DMS114 treated with DMSO at 0.1 percent for 48 hours (cell line): ENCODE measurements around the gene GATAD2A.
"Not testable (repeated sequence)": the region's sequence is repeated elsewhere in the genome, so short reads cannot be mapped to it uniquely, and the experiment has no call there.

ENCODE experiments used
- DNase-seq: peaks from one replicate; lab custom pipeline; 2025; ENCODE audit not compliant: unreplicated experiment; lab: John Stamatoyannopoulos, UW

GATAD2A gene

DNA sequence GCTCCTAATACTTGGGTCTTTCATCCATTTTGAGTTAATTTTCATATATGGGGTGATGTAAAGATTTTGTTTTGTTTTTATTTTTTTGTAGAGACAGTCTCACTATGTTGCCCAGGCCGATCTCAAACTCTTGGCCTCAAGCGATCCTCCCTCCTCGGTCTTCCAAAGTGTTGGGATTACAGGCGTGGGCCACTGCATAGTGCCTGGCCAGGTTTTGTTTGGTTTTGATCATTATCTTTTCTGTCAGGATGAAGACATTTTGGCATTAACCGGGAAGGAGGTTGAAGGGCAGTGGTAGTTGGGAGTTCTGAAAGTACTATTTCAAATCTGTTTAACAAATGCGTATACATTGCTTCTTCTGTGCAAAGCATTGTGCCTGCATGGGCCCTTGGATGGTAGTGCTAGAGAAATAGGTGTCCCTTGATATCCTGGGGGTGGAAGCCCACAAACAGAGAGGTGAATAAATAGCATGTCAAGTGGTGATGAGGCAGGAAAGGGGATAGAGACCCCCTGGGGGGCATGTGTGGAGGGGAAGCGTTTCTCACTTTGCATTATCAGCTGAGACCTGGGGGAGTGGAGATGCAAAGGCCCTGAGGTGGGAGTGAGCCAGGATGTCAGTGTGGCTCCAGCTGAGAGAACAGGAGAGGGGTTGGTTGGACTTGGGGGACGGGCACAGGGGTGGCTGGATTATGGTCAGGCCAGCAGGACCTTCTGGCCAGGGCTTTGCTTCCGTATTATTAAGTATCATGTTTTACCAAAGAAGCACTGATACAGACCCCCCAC lies 41.4 kb downstream of the GATAD2A start:
- DNase-seq: no peak

DNA sequence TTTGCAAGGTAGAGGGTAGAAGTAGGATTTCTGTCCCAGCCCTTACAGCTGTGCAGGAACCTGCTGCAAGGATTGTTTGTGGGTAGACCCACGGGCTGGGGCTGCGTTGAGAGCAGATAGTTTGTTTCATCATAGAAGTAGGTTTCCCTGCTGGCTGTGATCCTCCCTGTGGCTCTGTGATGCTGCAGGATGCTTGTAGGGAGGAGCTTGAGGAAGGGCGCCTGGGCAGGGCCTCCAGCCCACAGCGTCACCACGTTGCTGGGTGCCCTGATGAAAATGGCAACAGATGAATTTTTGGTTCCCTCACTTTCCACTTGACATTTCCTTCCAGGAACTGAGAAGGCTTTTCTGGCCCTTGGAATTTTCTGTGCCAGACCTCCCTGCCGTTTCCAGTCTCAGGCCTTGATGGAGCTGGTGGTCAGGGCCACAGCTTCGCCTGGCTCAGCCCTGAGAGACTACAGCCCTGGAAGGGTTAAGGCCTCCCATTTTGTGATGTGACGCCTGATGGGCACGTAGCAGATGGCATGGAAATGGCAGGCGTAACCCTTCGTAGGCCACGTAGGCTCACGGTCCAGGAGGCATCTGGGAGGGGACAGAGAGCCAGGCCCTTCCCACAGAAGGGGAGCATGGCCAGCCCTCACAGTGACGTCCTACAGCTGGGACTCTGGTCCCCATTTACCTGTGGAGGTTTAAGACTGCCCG lies 42.2 kb downstream of the GATAD2A start:
- no peak for DNase-seq

DNA sequence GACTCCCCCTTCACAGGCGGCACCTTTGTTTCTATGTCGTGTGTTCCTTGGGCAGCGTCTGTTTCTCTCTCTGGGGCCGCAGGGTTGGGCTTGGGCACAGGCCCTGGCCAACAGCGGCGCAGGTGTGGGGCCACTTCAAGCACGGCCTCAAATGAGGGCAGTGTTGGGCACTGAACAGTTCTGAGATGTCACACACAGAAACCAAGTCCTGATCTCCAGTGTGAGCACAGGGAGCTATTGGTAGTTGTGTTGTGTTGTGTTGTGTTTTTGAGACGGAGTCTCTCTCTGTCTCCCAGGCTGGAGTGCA lies 42.7 kb downstream of the GATAD2A start:
- no peak for DNase-seq

DNA sequence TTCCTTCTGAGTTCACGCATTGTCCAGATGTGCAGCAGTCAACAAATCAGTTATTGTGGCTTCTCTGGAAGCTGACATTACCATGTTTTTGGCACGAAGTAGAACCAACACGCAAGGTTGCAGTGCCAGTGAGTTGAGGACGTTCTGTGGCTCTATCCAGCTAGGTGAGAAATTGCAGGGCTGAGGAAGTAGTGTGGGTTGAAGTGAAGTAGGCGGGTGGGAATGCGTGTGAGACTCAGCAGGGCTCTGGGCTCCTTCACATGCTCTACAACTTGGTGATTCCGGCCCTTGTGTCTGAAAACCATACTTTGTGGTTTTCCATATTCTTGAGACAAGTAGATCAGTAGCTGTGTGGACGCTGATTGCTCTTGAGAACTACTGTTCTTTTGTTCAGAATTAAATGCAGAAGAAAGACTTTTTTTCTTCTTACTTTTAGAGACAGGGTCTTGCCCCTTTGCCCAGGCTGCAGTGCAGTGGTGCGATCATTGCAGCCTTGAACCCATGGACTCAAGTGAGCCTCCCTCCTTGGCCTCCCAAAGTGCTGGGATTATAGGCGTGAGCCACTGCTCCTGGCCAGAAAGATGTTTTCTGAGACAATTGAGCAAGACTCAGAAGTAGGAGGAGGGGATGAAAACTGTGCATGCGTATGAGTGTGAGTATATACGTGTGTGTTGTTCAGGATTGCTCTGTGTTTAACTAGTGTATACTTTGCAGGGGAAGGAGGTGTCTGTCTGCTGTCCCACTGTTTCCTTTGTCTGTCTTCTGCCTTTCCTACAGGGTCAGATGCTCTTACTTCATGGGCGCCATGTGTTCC lies 46.2 kb downstream of the GATAD2A start:
- DNase-seq: no peak

DNA sequence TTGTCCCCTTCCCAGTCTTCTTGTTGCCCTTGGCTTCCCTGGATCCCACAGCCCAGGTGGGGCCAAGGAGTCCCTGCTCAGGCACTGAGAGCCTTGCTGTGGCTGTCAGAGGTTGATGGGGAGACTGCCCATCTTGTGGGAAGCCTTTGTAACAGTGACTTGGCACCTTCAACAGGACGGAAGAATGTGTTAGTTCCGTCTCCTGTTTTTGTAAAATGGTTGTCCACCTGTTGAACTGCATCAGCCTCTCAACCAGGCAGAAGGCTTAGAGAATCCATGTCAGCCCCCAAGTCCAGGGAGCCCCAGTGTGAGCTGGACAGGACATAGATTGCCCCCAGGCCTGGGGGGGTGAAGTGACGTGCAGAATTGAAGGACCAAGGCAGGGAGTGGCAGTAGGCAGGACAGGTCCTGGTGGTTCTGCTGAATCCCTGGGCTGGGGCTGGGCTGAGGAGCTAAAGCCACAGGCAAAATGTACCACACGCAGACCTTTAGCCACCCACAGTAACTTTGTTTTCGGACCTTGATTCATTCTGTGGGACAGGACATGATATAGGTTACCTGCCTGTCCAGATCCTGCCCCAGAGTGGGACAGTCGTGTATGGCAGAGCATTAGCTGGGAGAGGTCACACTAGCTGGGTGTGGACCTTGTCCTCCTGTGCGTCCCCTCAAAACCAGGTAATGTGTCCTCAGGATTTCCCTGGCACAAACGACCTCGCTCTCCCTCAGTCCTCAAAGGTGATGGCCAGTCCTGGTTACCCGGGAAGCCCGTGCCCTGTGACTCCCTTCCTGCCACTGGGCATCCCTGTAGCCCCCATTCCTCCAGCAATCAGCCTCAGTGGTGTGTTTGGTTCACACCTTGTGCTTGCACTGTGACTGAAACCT lies 47.0 kb downstream of the GATAD2A start:
- no peak for DNase-seq

DNA sequence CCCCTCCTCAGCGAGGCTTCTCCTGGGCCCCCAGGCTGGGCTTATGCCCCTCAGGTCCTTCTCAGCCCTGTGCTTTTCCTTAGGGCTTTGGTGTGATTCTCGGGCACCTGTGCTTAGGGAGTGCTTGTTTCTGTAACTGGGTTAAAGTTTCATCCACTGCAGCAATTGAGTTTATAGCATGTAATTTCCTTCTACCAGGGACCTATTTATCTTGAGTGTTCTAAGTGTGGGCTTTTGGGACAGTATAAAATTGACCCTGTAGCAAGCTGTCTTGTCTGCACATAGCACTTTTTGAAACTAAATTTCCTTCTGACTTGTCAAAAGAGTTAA lies 47.6 kb downstream of the GATAD2A start:
- DNase-seq: no peak

DNA sequence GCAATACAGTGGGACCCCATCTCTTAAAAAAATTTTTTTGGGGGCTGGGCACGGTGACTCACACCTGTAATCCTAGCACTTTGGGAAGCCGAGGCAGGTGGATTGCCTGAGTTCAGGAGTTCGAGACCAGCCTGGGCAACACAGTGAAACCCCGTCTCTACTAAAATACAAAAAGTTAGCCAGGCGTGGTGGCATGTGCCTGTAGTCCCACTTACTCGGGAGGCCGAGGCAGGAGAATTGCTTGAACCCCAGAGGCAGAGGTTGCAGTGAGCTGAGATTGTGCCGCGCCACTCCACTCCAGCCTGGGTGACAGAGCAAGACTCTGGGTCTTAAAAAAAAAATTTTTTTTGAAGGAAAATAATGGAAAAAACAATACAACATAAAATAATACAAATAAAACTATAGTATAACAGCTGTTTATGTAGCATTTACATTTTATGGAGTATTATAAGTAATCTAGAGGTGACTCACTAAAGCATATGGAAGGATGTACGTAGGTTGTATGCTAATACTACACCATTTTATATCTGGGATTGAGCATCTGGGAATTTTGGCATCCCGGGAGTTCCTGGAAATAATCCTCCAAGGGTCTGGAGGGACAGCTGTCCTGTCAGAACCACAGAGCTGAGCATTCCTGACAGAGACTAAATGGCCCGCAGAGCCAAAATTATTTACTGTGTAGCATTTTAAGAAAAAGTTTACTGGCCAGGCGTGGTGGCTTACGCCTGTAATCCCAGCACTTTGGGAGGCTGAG lies 49.9 kb downstream of the GATAD2A start:
- not testable (repeated sequence) for DNase-seq

DNA sequence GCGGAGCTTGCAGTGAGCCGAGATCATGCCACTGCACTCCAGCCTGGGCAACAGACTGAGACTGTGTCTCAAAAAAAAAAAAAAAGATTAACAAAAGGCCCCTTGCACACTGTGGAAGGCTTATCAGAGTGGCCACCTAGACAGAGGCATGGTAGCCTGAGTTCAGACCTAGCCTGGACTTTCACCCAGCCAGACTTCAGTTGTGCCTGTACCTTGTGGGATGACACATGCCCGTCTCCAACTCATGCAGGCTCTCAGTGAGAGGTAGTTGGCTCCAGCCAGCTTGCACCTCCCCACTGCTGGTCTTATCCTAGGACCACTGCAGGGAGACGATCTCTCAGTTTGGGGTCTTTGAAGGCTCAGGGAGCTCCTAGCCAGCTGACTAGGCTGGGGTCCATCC lies 52.2 kb downstream of the GATAD2A start:
- no peak for DNase-seq

DNA sequence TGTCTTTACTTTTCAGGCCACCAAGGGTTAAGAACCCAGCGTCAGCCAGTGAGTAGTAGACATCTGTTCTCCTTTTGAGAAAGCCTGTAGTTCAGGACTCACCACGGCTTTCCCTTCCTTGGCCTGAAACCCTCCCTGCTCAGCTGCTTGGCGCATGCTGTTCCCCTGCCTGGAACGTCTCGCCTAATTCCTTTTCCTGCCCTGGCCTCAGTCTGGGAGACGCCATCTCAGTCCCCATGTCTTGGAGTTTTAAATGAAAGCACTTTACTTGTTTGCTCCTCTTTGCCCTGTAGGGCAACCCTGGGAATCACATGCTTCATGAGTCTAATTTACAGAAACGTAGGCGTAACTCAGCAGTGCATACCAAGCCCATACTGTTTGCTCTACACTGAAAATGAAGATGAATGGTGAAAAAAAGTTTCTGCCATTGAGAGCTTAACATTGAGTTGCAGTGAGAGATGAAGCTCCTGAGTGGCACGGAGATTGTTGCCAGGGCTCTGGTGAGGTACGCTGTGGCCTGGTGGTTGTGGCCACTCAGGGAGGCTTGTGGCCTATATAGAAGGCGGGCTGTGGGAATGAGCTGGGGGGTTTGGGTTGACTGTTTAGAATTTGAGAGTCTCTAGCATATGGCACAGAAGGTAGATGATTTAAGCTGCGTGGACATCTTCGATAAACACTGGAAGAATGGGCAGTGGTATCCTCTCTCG lies 52.8 kb downstream of the GATAD2A start:
- DNase-seq: no peak

DNA sequence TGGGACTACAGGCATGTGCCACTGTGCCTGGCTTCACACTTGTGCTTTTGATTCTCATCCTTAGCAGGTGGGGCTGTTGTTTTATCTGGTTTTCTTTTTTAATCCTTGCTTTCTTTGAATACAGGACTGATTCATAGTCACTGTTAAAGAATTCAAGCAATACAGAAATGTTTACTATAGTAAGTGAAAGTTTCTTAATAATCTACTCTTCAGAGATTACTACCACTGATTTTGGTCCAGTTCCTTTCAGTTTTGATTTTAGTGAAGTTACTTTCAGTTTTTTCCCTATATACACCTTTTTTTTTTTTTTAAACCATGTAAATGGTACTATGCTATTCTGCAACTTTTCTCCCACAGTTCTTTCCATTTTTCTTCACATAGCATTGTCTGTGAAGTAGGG lies 53.6 kb downstream of the GATAD2A start:
- no peak for DNase-seq

DNA sequence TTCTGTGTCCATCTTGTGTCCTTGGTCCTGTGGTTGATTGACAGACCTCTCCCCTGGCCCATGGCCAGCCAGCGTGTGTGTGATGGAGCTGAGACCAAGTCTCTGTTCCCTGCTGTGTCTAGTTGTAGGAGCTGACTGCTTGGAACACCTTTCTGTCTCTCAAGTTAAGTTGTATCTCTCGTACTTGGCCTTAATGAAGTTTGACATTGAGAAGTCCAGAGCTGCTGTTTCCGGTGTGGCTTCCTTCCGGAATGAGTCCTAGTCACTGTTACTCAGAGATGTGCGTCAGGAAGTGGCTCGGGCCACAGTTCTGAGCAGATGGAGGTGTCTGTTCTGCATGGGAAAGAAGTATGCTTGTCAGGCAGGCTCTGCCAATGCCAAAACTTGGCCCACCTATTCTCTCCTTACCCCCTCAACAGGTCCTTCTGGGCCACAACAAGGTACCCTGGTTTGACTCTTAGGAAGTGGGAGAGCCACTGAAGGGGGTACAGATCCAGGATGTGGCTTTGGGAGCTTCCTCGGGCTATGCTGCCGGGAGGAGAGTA lies 54.3 kb downstream of the GATAD2A start:
- DNase-seq: no peak

DNA sequence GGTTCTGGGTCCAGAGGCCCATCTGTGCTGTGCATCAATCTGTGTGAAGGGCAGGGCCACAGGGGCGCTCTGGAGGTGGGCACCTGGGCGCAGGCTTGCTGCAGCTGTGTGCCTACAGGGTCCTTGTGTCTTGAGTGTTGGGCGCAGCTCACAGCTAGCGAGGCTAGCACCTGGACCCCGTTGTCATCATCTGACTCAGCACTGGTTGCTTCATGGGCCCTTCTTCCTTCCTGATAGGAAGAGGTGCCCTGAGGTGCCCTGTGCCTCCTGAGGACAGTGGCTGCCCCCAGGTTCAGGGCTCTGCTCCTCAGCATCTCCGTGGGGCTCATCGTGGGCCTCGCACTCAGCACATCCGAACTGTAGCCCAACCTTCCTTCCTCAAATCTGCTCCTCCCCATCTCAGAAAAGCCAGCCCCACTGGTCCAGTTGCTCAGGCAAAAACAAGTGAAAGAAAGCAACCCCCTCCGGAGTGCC lies 54.8 kb downstream of the GATAD2A start:
- DNase-seq: no peak

DNA sequence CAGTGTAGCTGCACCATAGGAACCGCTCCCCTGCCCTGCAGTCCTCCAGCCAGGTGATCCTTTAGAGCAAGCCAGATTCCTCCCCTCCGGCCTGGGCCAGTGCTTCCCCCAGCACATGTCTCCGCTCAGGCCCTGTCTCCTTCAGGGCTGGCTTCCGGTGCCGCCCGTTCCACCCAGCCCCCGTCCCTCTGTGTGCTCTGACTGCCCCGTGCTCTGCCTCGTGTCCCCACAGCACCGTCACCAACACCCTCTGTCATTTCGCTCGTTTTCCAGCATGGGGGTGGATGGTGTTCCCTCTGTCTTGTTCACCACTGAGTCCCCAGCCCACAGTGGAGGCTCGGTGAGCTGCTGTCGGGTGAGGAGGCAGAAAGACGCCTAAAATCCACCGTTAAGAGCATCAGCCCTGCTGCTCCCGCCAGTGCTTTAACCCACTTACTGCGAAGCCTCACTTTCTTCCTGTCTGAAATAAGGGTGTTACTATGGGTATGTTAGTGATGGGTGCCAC lies 55.3 kb downstream of the GATAD2A start:
- no peak for DNase-seq

DNA sequence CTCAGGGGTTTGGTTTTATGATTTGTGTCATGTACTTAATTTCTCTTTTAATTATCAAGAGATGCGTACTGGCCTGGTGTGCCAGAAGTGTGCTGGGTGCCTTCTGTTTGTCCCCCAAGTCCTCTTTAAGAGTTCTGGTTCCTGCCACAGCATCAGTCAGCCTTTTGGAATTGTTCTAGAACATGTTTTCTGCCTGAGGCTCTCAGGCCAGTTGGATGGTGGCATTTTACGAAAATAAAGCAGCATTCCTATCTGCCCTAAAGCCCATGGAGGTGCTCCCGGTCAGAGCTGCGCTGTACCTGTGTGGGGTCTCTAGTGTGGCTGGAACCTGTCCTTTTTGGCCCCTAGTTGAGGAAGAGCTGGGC lies 55.8 kb downstream of the GATAD2A start:
- DNase-seq: no peak

DNA sequence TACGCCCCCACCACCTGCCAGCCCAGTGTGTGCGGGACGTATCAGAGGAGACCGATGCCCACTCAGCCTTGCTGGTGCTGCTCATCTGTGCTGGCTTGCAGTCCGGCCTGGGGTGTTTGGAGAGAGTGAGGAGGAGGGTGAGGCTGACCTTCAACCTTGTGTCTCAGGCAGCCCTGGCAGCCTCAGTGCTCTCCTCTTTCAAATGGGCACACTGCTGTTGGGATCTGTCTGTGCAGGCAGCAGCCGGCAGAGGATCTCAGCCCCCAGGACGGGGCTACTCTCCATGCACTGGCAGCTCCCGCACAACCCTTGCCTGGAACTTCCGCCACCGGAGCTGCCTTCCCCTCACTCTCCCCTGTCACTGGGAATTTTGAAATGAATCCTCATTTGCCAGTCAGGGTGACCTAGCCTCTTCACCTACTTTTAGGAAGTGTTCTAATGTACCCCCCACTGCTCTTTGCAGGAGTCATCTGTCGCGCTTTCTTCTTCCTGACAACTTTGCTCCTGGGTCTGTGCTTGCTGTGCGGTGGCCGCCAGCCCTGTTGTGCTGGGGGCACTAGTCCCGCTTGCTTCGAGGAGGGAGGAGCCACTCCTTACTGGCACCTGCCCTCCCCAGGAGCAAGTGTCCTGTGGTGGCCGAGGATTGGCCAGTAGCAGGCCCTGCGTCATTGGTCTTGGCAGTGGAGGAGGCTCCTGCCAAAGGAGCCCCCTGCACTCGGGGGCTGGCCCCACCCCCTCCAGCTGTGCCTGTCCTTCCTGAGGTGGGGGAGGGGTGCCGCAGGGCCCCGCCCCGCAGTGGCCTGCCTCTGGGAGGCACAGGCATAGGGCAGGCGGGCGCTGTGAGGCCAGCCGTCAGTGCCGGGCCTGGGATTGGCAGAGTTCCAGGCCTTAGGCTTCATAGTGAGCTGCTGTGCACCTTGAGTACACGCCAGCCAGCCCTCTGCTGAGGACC lies 56.5 kb downstream of the GATAD2A start:
- no peak for DNase-seq

DNA sequence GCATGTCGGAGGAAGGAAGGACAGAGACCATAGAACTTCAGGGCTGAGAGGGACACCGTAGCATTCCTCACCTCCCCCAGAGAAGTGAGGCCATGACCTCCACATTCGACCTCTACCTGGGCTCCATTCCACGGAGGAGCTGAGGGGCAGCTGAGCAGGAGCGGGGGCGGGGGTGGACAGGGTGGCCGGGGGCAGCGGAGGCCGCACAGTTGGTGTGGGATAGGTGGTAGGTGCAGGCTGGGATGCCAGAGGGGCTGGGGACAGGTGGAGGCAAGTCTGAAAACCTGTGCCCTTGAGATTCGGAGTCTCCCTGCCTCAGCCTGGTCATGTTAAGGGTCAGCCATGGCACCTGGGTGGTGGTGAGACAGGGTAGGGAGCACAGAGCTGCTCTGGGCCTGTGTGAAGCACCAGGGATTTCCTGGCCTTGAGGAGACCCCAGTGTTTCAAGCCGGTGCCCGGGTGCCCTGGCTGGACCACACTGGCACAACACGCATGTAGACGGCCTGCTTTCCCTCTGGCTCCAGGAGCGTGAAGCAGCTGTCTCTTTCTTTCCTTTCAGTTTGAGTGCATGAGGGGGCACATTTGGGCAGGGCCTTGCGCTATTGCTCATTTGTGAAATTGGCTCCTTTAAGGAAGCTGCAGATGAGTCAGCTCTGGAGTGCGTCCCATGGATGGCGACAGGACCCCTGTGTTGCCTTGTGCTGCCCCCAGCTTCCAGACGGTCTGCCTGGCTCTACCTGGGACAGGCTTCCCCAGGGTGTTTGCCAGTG lies 58.1 kb downstream of the GATAD2A start:
- DNase-seq: no peak

DNA sequence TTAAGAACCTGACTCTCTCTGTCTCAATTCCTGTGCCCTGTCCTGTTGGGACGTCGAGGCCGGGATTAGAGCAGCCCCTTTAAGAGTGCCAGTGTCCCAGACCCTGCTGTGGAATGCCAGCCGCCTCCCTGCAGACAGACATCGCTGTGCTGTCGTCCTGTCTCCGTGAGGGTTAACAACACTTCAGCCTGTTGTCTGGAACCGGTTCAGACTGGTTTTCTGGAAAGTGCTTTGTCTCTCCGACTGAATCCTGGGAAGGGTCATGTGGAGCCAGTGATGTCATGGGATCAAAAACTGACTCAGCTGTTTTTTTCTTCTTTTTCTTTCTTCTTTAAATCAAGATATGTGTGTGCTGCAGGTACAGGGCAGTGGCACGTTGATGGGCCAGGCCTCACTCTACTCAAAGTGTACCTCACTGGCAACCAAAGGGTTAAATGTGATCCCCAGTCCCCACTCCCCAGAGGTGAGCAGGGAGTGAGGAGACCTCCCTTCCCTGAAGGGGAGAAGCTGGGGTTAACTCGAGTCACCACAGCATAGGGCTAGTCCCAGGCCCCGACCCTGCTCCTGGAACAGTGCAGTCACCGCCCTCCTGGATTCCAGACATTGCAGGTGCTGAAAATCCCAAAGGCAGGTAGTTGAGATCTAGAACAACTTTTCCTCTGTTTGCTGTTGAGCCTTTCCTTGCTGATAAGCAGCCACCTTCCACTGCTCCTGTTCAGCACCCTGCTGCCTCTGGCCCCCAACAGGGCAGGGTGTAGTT lies 59.0 kb downstream of the GATAD2A start:
- no peak for DNase-seq
